Coronary artery (tissue), 2 donors: ENCODE data around the gene ACOX3.
"Not testable (repeated sequence)": the region's sequence is repeated elsewhere in the genome, so short reads cannot be mapped to it uniquely, and the experiment has no call there.

Source experiments
- DNase-seq: peaks from one replicate; pipeline ENCODE4 v3.0.0-alpha.2; 2017; ENCODE audit warnings: low spot score
- H3K27ac ChIP-seq, 2 donors: fragments of 200-600 bp; sonication (generic); one replicate each; pipeline ENCODE4 v1.5.1; 2016 to 2019
- H3K4me3 ChIP-seq: fragments of 200-600 bp; sonication (generic); 2 replicates; pipeline ENCODE4 v1.5.1; 2016; ENCODE audit warnings: mild to moderate bottlenecking, moderate library complexity
- CTCF ChIP-seq: fragments of 200-600 bp; sonication (generic); IDR thresholded peaks from one replicate; pipeline ENCODE4 v1.5.1; 2019; ENCODE audit warnings: antibody characterized with exemption

The ACOX3 gene

GRCh38 chr4:8440492-8441311 lies at the start of gene ACOX3, which contains the start of gene TRMT44:
Gene ACOX3 (minus strand): TSS chr4:8440723. CDS start chr4:8416521, 24,202 bp downstream.
Gene TRMT44 (plus strand): TSS chr4:8440777. CDS start chr4:8440823, 46 bp downstream.
- TF ChIP-seq CTCF: no peak
- H3K27ac ChIP-seq: peak within 1 kb of the TSS; percentile 91 to 94
- DNase-seq: peak; percentile 95
- H3K4me3 ChIP-seq: peak within 1 kb of the TSS; percentile 91

- Histone ChIP-seq H3K27ac (no peak overlapping the region), H3K4me3 (no peak overlapping the region)
- DNase-seq: peak; percentile 58
- TF ChIP-seq CTCF: no peak
These were observed 48.4 kb upstream of the ACOX3 start for GRCh38 chr4:8488791-8489369.

- not testable (repeated sequence) for H3K27ac ChIP-seq, H3K4me3 ChIP-seq, DNase-seq
These were observed 46.1 kb upstream of the ACOX3 start for GRCh38 chr4:8486643-8487042.

- no peak overlapping the region for H3K27ac ChIP-seq
- no peak overlapping the region for H3K4me3 ChIP-seq
- no peak for DNase-seq
- no peak for TF ChIP-seq CTCF
These were observed 39.7 kb upstream of the ACOX3 start for GRCh38 chr4:8480221-8480620.

- no peak overlapping the region for H3K4me3 ChIP-seq
- no peak for DNase-seq
- no peak overlapping the region for H3K27ac ChIP-seq
- TF ChIP-seq CTCF: no peak
These were observed 38.5 kb upstream of the ACOX3 start for GRCh38 chr4:8478801-8479744.

- TF ChIP-seq CTCF: no peak
- no peak for DNase-seq
- H3K27ac ChIP-seq: no peak overlapping the region
- H3K4me3 ChIP-seq: no peak overlapping the region
These were observed 37.8 kb upstream of the ACOX3 start for GRCh38 chr4:8478371-8478770.

GRCh38 chr4:8477676-8478075 lies 37.2 kb upstream of the ACOX3 start:
- no peak overlapping the region for H3K27ac ChIP-seq
- no peak for TF ChIP-seq CTCF
- no peak overlapping the region for H3K4me3 ChIP-seq
- no peak for DNase-seq
